Ecto neural progenitor cell (in vitro differentiated cells): Measurements from ENCODE around the gene GID8.

Experiments used
- DNase-seq: peaks from one replicate; pipeline ENCODE4 v3.0.0-alpha.2; 2018; ENCODE audit warnings: low spot score

The GID8 gene

GRCh38 chr20:62902926-62903615, 34.9 kb upstream of the GID8 start:
- DNase-seq: no peak

GRCh38 chr20:62905536-62906117, 32.3 kb upstream of the GID8 start:
- no peak for DNase-seq

DNA sequence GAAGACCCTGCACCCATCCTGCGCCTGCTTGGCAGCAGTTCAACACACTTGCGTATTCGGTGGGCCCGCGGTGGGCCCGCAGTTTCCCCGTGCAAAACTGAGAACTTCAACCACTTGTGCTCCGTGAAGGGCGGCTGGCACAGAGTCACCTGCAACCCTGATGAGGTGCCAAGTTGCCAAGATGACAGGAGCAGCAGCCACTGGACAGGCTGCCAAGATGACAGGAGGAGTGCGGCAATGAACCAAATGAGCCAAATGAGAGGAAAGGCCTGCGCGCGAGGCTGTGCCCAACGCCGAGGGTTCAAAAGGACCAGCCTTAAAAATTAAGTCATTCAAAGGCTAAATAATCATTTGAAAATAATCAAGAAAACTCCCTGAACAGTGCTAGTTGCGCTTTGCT, 31.7 kb upstream of the GID8 start:
- no peak for DNase-seq

- DNase-seq: no peak
These were observed 31.1 kb upstream of the GID8 start for GRCh38 chr20:62906647-62907375.

DNA sequence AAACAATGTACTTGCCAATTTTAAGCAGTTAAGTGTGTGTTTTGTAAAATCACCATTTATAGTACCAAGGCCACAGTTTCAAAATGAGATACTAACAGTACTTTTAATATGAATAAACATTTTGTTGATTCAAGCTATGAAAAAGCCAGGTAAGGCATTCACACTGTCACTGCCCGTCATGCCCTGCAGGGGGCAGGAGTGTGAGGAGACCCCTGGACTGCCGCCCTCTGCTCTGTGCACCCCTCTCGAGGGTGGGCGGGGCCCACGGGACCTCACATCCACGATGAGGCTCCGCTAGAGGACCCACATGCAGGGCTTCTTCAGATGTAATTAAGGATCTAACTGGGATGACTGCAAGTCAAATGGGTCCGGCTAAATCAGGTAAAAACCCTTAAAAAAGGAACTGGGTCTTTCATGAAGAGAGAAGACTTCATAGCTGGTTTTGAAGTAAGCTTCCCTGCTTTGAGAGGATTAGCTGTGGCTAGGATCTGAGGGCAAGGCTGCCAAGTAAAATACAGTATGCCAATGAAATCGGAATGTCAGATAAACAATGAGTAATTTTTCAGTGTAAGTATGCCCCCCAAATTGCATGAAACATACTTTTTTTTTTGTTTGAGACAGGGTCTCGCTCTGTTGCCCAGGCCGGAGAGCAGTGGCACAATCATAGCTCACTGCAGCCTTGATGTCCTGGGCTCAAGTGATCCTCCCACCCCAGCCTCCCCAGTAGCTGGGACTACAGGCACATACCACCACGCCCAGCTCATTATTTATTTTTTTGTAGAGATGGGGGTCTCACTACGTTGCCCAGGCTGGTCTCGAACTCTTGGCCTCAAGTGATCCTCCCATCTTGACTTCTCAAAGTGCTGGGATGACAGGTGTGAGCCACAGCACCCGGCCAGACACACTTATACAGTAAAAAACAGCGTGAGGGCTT, 30.3 kb upstream of the GID8 start:
- DNase-seq: no peak

GRCh38 chr20:62908971-62909791, 28.8 kb upstream of the GID8 start:
- DNase-seq: no peak

DNA sequence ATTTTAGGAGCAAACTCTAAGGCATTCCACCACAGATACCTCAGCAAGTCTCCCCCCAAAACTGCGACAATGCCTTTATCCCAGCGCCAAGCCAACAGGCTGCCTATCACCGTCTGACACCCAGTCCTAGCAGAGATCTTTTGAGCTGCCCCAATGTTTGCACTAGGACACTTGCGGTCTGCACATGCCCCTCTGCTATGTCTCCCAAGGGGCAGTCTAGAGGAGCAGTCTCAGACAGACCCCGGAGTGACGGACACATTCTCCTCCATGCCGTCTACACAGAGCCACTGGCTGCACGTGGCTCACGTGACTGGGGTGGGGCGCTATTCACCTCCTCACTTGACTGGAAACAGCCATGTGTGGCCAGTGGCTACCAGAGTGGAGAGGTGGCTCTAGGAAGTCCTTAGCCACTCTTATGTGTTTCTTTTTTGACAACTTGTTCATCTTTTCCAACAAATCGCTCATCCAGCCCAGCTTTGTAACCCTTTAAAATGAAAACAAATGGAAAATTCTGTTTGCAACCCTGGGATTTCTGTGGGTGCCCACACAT, 27.7 kb upstream of the GID8 start:
- DNase-seq: no peak

GRCh38 chr20:62910777-62911497, 27.0 kb upstream of the GID8 start:
- DNase-seq: no peak

GRCh38 chr20:62911701-62912280, 26.2 kb upstream of the GID8 start:
- no peak for DNase-seq

- DNase-seq: no peak
These were observed 24.8 kb upstream of the GID8 start for GRCh38 chr20:62913043-62913630.

DNA sequence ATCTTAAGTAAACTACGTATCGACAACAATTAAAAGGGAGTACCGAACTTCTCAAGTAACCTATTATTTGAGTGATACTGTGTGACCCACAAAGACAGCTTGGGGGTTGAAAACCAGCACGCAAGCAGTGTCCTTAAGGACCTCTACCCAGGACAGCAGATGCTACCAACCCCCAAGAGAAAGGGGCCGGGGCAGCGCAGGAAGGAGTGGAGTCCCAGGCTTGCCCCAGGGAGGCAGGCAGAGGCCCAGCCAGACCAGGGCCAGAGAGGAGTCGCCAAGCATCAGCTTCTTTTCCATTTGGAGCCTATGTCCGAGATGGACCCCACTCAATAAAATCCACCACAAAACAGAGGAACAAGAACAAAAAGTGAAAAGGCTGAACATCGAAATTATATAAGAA, 23.5 kb upstream of the GID8 start:
- no peak for DNase-seq

DNA sequence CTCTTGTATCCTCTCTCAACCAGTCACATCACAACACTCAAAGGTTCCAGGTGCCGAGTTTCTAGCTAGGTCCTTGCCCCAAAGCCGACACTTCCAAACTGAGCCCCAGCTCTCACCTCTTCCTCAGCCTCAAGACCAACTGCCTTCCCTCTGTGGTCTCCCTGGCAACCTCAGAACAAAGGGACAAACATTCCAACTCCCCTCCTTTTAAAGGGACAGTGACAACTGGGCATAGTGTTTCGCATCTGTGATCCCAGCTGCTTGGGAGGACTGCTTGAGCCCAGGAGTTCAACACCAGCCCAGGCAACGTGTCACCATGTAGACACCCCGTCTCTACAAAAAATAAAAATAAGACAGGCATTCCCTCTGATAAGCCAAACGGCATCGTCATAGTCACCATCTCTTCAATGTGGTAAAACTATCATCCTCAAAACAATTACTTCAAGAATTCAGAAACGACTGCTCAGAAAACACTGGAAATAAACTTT, 22.9 kb upstream of the GID8 start:
- peak; percentile 75 for DNase-seq

DNA sequence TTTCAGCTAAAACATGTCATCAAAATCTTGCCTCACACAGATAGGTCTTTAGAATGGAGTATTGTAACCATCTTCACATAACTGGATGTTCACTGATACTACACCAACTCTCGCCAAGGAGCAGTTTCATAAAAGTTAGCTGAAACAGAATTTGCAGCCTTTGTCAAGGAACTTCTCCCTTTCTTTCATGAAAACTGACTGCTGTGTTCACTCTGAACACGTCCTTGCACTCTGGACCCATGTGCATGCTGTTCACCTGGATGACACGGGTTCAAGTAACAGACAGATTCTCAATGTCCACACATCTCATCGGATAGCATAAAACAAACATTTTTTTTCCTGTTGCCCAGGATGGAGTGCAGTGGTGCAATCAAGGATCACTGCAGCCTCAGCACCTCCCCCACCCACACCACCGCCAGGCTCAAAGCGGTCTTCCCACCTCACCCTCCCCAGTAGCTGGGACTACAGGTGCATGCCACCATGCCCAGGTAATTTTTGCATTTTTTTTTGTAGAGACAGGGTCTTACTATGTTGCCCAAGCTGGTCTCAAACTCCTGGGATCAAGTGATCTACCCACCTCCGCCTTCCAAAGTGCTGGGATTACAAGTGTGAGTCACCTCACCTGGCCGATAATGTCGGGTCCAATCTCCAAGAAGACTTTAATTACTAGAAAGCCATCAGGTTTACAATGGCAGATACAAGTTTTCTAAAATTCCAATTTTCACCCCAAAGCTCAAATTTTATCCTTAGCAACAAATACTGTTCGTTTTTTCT, 21.1 kb upstream of the GID8 start:
- no peak for DNase-seq

DNA sequence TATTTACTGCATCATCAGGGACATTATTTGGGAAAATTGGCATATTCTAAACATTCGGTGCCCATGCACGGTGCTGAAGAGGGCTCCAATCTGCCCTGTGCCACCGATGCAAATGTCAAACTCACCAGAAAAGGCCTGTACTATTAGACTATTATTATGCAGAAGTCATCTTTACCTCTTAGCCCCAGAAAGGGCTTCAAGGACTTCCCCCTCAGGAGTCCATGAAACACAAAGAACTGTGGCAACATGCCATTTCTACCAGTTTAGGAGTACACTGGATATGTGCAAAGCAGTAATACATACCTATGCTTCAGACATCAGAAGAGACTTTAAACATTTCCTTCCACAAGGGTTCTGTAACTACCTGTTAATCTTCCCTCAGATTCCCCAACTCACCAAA, 20.2 kb upstream of the GID8 start:
- no peak for DNase-seq

DNA sequence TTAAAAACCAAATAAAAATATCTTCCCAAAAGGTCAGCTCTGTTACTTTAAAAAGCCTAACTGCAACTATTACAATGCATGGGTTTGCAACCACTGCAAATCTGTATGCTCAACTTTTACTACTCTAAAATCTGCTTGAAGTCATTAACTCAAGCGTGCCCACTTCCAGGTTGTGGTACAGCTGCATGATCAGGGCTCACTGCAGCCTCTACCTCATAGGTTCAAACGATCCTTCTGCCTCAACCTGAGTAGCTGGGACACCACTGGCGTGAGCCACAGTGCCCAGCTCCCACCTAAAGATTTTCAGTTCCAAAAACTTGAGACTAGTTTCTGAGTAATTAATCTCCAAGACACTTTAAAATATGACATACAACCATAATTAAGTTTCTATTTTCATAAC, 19.8 kb upstream of the GID8 start:
- DNase-seq: no peak

- no peak for DNase-seq
These were observed 19.1 kb upstream of the GID8 start for GRCh38 chr20:62918831-62919230.

- no peak for DNase-seq
These were observed 17.8 kb upstream of the GID8 start for GRCh38 chr20:62920039-62920645.

DNA sequence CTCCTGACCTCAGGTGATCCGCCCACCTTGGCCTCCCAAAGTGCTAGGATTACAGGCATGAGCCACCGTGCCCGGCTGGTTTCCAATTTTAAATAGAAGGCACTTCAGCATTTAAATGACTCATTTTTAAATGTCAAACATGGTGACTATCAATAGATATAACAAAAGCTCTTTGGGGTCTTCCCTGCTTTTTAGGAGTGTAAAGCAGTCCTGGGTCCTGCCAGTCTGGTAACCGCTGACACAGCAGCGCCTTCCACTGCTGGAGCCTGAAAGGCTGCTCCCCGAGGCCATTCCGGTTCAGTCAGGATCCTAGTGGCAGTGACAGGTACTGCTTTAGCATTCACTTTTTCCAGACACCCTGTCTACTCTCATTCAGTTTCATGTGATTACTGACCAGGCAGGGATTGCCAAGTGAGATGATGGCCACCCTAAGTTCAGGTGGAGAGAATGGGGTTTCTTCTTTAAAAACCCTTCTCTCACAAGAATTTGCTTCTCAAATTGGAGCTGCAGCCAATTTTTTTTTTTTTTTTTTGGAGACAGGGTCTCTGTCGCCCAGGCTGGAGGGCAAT, 16.7 kb upstream of the GID8 start:
- peak; percentile 78 for DNase-seq
